IgD-negative memory B cell (primary cell): ENCODE results near the gene AUNIP. TPM values are rescaled to one million over a fixed set of nuclear protein-coding genes. Genes with fewer than 3 reads are reported as not detected.

Experiments
- H3K27ac Mint-ChIP-seq, 3 donors: one replicate each; pipeline ENCODE4 v1.8.0; 2020 to 2022; ENCODE audit warnings: mild to moderate bottlenecking in 3 of 3, mixed read lengths in 3 of 3, moderate library complexity in 1 of 3
- H3K27me3 Mint-ChIP-seq: one replicate; pipeline ENCODE4 v1.8.0; 2021; ENCODE audit warnings: mixed read lengths
- H3K36me3 Mint-ChIP-seq: one replicate; pipeline ENCODE4 v1.8.0; 2020; ENCODE audit warnings: mild to moderate bottlenecking, mixed read lengths
- H3K4me1 Mint-ChIP-seq, 3 donors: one replicate each; pipeline ENCODE4 v1.8.0; 2020 to 2022; ENCODE audit warnings: mixed read lengths in 3 of 3, mild to moderate bottlenecking in 1 of 3
- H3K4me3 Mint-ChIP-seq, 4 donors: one replicate each; pipeline ENCODE4 v1.8.0; 2020 to 2022; ENCODE audit warnings: mild to moderate bottlenecking in 4 of 4, mixed read lengths in 4 of 4, moderate library complexity in 3 of 4
- H3K9me3 Mint-ChIP-seq, 3 donors: one replicate each; pipeline ENCODE4 v1.8.0; 2020 to 2021; ENCODE audit warnings: mixed read lengths in 3 of 3, mild to moderate bottlenecking in 1 of 3
- polyA plus RNA-seq: library from polyadenylated mRNA; unstranded; fragments of 300-500 nt; fragmentation: Illumina TruSeq; gene quantifications from one replicate; pipeline ENCODE4 v1.2.3, GENCODE V29; 2021

AUNIP gene
- polyA plus RNA-seq, 1 donor from 2014 or later, result not detected

GRCh38 chr1:25795946-25796810 is 63.1 kb downstream of the AUNIP start:
- H3K4me1 Mint-ChIP-seq, result peaks cover 7 to 16% (median 10%) of the 10 kb centered on the region in 3 donors
- peaks cover 0 to 1% (median 0%) of the 10 kb centered on the region in 3 donors for H3K9me3 Mint-ChIP-seq
- peak overlapping the region in 1 of 3 donors; percentile 41 for H3K27ac Mint-ChIP-seq
- H3K4me3 Mint-ChIP-seq, result peak overlapping the region in 1 of 4 donors; percentile 9
- no peaks in the 10 kb centered on the region for H3K27me3 Mint-ChIP-seq
- H3K36me3 Mint-ChIP-seq, result no peaks in the 10 kb centered on the region

- H3K4me3 Mint-ChIP-seq, result no peak overlapping the region
- no peaks in the 10 kb centered on the region for H3K36me3 Mint-ChIP-seq
- peaks cover 0 to 1% (median 0%) of the 10 kb centered on the region in 3 donors for H3K9me3 Mint-ChIP-seq
- H3K27me3 Mint-ChIP-seq, result no peaks in the 10 kb centered on the region
- peaks cover 7 to 14% (median 10%) of the 10 kb centered on the region in 3 donors for H3K4me1 Mint-ChIP-seq
- H3K27ac Mint-ChIP-seq, result no peak overlapping the region
These were observed 64.0 kb downstream of the AUNIP start for GRCh38 chr1:25795211-25795610.

- Mint-ChIP-seq H3K4me3 (no peak overlapping the region), H3K27me3 (no peaks in the 10 kb centered on the region), H3K9me3 (no peaks in the 10 kb centered on the region), H3K4me1 (peaks cover 7 to 14% (median 10%) of the 10 kb centered on the region in 3 donors), H3K27ac (no peak overlapping the region), H3K36me3 (no peaks in the 10 kb centered on the region)
These were observed 64.9 kb downstream of the AUNIP start for GRCh38 chr1:25794325-25794724.

- Mint-ChIP-seq H3K36me3 (no peaks in the 10 kb centered on the region), H3K9me3 (no peaks in the 10 kb centered on the region), H3K27me3 (no peaks in the 10 kb centered on the region), H3K27ac (peak overlapping the region in 1 of 3 donors; percentile 67), H3K4me3 (no peak overlapping the region), H3K4me1 (peaks cover 7 to 14% (median 10%) of the 10 kb centered on the region in 3 donors)
These were observed 65.6 kb downstream of the AUNIP start for GRCh38 chr1:25793585-25794170.

- H3K36me3 Mint-ChIP-seq, result no peaks in the 10 kb centered on the region
- peaks cover 4% of the 10 kb centered on the region for H3K27me3 Mint-ChIP-seq
- H3K9me3 Mint-ChIP-seq, result no peaks in the 10 kb centered on the region
- H3K4me3 Mint-ChIP-seq, result no peak overlapping the region
- H3K27ac Mint-ChIP-seq, result no peak overlapping the region
- H3K4me1 Mint-ChIP-seq, result peaks cover 6 to 9% (median 7%) of the 10 kb centered on the region in 3 donors
These were observed 67.1 kb downstream of the AUNIP start for GRCh38 chr1:25792115-25792514.

- Mint-ChIP-seq H3K27ac (no peak overlapping the region), H3K36me3 (no peaks in the 10 kb centered on the region), H3K4me1 (peaks cover 0 to 3% (median 0%) of the 10 kb centered on the region in 3 donors), H3K27me3 (peaks cover 4% of the 10 kb centered on the region), H3K9me3 (no peaks in the 10 kb centered on the region), H3K4me3 (no peak overlapping the region)
These were observed 68.8 kb downstream of the AUNIP start for GRCh38 chr1:25790472-25790871.

- H3K4me1 Mint-ChIP-seq, result peaks cover 0 to 3% (median 0%) of the 10 kb centered on the region in 3 donors
- H3K9me3 Mint-ChIP-seq, result no peaks in the 10 kb centered on the region
- H3K27me3 Mint-ChIP-seq, result peaks cover 7% of the 10 kb centered on the region
- no peak overlapping the region for H3K27ac Mint-ChIP-seq
- peaks cover 2% of the 10 kb centered on the region for H3K36me3 Mint-ChIP-seq
- H3K4me3 Mint-ChIP-seq, result no peak overlapping the region
These were observed 71.5 kb downstream of the AUNIP start for GRCh38 chr1:25787760-25788166.

- no peak overlapping the region for H3K27ac Mint-ChIP-seq
- peaks cover 0 to 2% (median 0%) of the 10 kb centered on the region in 3 donors for H3K4me1 Mint-ChIP-seq
- peaks cover 8% of the 10 kb centered on the region for H3K27me3 Mint-ChIP-seq
- H3K4me3 Mint-ChIP-seq, result no peak overlapping the region
- H3K9me3 Mint-ChIP-seq, result no peaks in the 10 kb centered on the region
- H3K36me3 Mint-ChIP-seq, result peaks cover 2% of the 10 kb centered on the region
These were observed 72.1 kb downstream of the AUNIP start for GRCh38 chr1:25786887-25787759.

GRCh38 chr1:25785333-25786067 is 73.8 kb downstream of the AUNIP start:
- H3K27ac Mint-ChIP-seq, result peak overlapping the region in 1 of 3 donors; percentile 39
- no peak overlapping the region for H3K4me3 Mint-ChIP-seq
- no peaks in the 10 kb centered on the region for H3K9me3 Mint-ChIP-seq
- no peaks in the 10 kb centered on the region for H3K4me1 Mint-ChIP-seq
- H3K36me3 Mint-ChIP-seq, result peaks cover 2% of the 10 kb centered on the region
- H3K27me3 Mint-ChIP-seq, result peaks cover 10% of the 10 kb centered on the region

GRCh38 chr1:25784575-25785051 is 74.6 kb downstream of the AUNIP start:
- Mint-ChIP-seq H3K4me1 (no peaks in the 10 kb centered on the region), H3K9me3 (no peaks in the 10 kb centered on the region), H3K27me3 (peaks cover 10% of the 10 kb centered on the region), H3K4me3 (no peak overlapping the region), H3K27ac (no peak overlapping the region), H3K36me3 (peaks cover 2% of the 10 kb centered on the region)

Other genes starting within 250 kb of the AUNIP start
- gene MAN1C1, start 242.7 kb downstream of the AUNIP start, polyA plus RNA-seq, result 0.49 TPM
- 1.2 TPM for gene SELENON, start 59.3 kb downstream of the AUNIP start, polyA plus RNA-seq
- 39.6 TPM for gene MTFR1L, start 39.5 kb downstream of the AUNIP start, polyA plus RNA-seq
- gene PAQR7, start 16.3 kb upstream of the AUNIP start, polyA plus RNA-seq, result 0.73 TPM
- gene STMN1, start 47.0 kb upstream of the AUNIP start, polyA plus RNA-seq, result 47.4 TPM
- 8.6 TPM for gene PAFAH2, start 138.6 kb upstream of the AUNIP start, polyA plus RNA-seq
- not detected for gene EXTL1, start 162.3 kb upstream of the AUNIP start, polyA plus RNA-seq
- not detected for gene SLC30A2, start 186.7 kb upstream of the AUNIP start, polyA plus RNA-seq
- not detected for gene TRIM63, start 208.2 kb upstream of the AUNIP start, polyA plus RNA-seq